ENCODE results near the gene LMOD2.
"Not testable (repeated sequence)": the region's sequence is repeated elsewhere in the genome, so short reads cannot be mapped to it uniquely, and the experiment has no call there.

Gene LMOD2, protein sequence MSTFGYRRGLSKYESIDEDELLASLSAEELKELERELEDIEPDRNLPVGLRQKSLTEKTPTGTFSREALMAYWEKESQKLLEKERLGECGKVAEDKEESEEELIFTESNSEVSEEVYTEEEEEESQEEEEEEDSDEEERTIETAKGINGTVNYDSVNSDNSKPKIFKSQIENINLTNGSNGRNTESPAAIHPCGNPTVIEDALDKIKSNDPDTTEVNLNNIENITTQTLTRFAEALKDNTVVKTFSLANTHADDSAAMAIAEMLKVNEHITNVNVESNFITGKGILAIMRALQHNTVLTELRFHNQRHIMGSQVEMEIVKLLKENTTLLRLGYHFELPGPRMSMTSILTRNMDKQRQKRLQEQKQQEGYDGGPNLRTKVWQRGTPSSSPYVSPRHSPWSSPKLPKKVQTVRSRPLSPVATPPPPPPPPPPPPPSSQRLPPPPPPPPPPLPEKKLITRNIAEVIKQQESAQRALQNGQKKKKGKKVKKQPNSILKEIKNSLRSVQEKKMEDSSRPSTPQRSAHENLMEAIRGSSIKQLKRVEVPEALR
- total RNA-seq: 0 to 0.04 reads per million in 2 donors

DNA sequence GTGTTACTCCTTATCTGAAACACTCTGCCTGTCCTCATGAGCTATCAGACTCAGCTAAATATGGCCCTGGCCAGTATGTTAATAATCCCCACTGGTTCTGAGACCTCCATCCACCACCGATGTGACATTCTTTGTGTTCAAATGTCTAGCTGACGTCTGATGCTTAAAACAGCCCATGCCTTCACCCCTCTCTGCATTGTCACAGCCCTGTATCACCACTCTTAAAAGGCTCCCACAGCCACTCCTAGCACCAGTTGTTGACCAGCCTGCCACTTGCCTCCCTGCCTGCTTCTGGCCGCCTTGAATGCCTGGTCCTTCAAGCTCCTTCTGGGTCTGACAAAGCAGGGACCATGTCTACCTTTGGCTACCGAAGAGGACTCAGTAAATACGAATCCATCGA lies at the start of gene LMOD2:
Gene LMOD2, plus strand, starts transcription at position 253 of the 400 bp plus-strand sequence. Its CDS starts 98 bp downstream, at position 351.
- DNase-seq: no peak

DNA sequence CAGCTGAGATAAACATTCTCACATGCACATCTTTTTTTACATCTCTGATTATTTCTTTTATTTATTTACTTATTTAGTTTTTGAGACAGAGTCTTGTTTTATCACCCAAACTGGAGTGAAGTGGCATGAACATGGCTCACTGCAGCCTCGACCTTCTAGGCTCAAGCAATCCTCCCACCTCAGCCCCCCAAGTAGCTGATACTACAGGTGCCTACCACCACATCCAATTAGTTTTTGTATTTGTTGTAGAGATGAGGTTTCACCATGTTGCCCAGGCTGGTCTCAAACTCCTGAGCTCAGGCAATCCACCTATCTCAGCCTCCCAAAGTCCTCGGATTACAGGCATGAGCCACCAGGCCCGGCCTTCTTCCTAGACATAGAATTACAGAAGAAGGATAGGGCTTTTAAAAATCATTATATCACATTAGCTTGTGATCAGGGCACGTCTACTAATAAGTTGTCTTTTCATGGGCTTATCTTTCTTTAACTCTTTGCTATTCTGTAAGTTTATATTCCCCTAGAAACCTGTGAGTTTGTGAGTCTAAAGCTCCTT lies 48.2 kb upstream of the LMOD2 start:
- DNase-seq: no peak

DNA sequence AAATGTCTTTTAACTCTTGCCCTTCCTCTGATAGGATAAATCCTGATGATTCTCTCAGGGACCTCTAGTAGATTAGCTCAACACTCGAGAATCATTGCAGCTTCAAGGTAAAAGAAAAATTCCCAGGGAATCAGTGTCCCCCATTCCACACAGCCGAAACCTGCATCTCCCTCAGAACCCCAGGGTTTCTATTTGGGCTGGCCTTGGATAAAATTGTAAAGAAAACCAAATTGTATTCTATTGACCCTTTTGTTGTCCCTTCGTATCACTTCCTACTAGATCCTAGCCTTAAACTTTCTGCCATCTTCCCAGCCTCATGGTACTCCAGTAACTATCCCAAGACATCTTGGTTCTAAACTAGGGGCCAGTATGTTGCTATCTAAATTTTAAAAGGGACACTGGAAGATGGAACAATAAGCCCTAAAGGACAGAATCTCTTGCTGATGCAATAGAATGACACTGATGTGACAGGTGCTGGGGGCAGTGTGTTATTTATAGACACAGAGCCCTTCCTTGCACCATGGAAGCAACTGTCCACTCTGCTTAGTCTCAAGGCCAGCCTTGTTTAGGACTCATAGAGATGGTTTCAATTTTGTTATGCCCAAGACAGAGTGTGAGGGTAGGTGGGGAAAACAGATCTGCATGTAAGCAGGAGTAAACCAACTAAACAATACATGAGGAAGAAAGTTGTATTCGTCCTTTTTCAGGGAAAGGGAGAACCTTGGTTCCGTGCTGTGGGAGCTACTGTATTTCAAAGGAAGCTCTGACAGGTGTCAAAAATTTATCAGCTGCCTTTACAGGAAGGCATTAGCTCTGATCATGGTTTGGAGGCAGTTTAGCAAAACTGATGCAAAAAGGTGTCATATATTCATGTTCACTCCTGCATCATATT lies 46.4 kb upstream of the LMOD2 start:
- no peak for DNase-seq

DNA sequence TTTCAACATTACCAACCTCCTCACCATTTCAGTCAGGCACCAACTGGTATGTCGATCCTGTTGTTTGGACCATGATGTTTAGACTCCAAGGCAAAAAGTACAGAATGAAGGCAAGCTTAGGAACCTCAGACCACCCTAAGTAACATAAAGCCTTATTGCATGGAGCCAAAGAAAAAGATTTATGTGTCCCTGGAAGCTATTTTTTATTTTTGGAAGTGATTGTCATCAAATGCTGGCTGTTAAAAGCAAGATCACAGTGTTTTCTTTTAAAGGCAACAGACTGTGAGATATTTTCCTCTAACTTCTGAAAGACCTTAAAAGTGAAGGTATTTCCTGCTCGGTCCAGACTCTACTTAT lies 45.8 kb upstream of the LMOD2 start:
- no peak for DNase-seq

DNA sequence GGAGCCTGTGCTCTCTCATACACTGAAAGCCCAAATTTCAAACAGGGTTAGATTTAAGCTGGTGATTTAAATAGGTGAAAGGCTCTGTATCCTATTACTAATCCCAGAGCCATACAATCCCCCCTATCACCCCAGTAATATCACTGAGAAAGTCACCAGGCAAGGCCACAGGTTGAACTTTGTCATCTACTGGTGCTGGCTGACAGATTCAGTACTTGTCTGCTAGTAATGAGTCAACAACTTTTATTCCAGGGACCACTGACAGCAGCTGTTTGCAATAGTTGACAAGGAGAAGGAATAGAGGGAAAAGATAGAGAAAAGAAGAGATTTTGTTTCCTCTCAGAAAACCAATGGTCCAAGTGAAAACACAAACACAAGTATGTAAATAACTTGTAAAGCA lies 43.6 kb upstream of the LMOD2 start:
- no peak for DNase-seq

DNA sequence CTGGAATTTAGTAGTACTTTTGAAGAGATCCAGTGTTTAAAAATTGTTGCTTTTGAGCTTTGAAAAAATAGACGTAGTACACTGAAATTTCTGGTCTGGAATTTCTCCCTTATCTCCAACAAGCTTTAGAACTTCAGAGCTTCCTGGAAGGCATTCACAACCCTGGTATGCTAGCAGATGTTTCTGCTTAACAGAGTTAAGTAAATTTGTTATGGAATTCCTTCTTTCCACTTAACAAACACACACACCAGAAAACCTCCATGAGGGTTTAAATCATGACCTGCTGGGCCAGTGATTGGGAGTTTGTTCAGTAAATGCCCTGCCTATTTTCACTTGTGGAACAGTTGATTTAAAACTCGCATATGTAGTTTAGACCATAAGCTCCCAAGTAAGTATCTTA lies 40.3 kb upstream of the LMOD2 start:
- DNase-seq: no peak

DNA sequence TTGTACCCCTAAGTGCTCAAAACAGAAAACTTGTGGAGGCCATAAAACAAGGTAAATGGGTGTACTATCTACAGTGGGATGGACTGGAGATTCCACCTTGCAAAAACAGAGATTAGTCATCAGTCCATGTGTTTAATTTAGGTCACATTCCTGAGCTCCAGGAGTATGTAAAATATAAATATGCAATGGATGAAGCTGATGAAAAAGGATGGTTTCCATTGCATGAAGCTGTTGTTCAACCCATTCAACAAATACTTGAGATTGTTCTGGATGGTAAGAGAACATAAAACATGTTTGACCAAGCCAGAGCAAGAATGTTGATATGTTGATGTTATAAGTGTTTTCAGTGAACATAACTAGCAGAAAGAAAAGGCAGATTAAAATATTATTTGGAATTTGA lies 39.4 kb upstream of the LMOD2 start:
- DNase-seq: no peak

DNA sequence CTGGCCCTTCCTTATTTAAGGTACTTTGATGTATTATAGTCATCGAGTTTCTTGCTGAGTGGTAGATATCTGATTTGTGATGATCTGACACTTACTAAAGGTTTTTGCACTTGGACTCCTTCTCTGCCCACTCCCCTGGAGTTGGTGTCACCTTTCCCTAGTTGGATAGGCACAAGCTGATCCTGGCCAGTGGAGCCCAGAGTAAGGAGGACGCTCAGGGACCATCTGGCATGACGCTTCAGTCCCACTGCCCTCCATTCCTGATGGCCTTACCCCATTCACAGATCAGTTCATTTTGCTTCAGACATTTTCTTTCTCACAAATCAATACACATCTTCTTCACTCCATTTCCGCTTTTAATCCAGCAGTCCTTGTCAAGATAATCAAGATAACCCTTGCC lies 34.0 kb upstream of the LMOD2 start:
- DNase-seq: no peak

DNA sequence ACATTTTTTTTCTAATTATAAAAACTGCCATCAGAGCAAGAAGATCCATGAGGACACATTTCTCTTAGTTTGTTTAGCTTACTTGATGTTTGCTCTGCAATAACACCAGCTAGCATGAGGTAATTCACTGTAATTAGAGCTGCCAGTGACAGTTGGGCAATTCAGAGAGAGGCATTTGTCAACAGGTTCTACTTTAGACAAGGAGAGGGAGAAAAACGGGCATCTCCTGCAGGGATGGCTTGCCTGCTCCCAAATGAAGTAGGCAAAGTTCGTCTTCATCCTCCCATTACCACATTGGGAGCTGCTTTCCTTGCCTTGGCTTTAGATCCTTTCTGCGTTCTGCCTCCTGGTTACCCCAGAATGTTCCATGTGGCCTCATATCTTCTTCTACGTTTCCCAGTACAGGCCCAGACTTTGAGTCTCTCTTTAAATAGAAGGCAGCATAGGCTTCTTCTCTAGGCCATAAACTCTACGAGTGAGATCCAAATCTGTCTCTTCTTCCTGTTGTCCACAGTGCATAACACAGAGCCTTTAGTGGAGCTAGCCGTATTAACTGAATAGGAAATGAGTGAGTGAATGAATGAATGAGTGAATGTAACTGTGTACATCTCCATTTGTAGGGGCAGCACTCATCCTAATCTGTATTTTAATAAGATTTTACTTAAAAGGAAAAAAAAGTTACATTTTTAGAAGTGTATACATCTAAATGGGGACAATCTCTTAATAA lies 32.8 kb upstream of the LMOD2 start:
- no peak for DNase-seq

DNA sequence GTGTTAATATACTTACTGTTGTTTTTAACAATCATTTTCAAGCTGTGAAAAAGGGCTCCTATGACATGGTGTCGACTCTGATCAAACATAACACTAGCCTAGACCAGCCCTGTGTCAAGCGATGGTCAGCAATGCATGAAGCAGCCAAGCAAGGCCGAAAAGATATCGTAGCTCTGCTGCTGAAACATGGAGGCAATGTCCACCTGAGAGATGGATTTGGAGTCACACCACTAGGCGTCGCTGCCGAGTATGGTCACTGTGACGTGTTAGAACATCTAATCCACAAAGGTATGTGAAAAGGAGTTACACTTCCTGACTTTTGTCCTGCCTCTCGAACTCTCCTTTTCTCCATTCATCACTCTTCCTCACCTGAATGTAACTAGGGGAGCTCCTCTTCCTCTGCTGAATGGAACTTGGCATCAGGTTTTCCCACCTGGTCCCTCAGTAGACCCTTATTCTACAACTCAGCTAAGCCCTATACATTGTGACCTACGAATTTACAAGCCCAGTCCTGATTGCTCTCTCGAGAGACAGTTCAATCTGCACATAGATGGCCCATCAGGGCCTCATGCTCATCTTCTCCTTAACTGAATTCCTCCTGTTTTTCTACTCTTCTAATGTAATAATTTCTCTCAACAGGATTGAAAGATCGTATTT lies 31.0 kb upstream of the LMOD2 start:
- no peak for DNase-seq

DNA sequence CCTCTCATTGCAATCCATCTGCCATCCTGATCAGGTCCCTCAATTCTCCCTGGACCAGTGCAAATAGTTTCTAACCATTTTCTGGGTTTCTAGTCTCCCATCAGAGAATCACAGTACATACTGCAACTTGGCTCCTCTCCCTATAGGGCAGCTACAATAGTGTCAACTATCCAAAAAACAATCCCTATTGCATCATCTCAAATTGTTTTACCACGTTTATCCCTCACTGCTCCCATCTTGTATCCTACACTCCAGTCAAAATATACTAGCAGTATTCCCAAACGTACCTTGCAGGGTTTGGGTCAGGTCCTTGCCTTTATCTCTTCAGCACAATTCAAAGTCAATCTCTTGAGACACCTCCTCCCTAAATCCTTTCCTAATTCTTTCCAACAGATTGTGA lies 30.4 kb upstream of the LMOD2 start:
- DNase-seq: no peak

DNA sequence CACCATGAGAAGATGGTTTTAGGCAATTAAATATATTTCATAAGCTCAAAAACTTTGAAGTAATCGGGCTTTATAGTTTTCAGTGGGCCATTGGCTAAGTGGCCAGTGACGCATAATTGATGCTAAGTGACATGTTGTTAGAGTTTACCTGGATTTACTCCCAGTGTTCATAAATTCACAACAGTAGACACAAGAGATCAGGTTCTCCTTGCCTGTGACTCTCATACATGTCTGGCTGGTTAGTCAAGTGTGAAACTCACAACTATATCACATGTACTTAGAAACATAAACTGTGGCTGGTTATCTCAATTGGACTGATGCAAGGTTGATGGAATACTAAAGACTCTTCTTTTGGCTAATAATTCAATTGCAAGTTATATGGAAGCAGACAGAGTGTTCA lies 27.8 kb upstream of the LMOD2 start:
- DNase-seq: no peak

DNA sequence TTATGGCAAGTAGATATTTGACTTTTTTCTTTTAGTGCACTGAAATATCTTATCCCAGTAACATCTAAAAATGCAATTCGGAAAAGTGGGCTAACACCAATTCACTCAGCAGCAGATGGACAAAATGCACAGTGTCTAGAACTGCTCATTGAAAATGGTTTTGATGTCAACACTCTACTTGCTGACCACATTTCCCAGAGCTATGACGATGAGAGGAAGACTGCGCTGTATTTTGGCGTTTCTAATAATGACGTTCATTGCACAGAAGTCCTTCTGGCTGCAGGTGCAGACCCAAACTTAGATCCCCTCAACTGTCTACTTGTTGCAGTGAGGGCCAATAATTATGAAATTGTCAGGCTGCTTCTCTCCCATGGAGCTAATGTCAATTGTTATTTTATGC lies 26.8 kb upstream of the LMOD2 start:
- no peak for DNase-seq

DNA sequence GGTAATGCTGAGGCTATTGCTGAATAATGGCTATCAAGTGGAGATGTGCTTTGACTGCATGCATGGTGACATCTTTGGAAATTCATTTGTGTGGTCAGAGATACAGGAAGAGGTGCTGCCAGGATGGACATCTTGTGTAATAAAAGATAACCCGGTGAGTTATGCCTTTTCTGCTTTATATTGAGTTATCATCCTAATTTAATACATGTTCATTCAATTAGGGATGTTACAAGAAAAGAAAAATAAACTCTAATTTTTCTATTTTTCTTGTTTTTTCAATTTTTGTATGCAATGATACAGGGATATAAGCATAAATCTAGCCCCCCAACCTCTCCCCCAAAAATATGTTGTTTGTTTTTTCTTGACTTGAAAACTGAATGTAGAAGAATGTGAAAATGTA lies 26.4 kb upstream of the LMOD2 start:
- no peak for DNase-seq

DNA sequence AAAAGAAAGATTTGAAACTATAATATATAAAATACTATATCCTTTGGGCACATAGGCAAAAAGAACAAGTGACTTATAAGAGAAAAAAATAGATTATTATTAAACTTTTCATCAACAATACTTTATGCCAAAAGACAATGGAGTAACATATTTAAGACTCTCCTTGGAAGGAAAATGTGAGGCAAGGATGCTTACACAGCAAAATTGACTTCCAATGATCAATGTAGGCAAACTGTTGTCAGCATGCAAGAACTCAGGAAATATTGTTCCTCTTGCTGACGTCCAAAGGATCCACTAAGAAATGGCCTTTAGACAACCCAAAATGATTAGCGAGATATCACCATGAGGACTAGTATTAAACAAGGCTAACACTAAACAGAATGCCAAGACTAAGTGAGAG lies 22.9 kb upstream of the LMOD2 start:
- DNase-seq: no peak

DNA sequence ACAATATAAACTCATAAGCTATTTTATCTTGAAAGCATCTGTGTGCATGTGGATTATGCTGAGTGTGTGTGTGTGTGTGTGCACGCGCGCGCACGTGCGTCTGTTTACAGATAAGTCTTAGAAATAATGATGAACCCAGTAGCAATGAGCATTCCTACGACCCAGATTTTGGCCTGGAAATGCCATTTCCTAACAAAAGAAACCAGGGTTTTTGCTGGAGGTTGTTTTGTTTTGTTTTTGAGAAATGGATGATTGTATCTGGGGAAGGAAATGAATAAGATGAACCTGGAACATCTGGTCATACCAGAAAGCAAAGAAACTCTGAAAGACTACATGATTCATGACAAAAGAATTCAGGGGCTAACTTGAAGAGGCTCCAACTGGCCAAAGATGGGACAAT lies 22.1 kb upstream of the LMOD2 start:
- DNase-seq: no peak

DNA sequence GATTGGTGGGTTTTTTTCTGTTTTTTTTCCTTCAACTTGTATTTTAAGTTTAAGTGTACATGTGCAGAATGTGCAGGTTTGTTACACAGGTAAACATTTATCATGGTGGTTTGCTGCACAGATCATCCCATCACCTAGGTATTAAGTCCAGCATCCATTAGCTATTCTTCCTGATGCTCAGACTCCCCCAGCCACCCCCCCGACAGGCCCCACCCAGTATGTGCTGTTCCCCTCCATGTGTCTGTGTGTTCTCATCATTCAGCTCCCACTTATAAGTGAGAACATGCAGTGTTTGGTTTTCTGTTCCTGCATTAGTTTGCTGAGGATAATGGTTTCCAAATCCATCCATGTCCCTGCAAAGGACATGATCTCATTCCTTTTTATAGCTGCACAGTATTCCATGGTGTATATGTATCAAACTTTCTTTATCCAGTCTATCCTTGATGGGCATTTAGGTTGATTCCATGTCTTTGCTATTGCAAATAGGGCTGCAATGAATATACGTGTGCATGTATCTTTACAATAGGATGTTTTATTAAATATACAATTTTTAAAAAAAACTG lies 21.6 kb upstream of the LMOD2 start:
- DNase-seq: not testable (repeated sequence)

DNA sequence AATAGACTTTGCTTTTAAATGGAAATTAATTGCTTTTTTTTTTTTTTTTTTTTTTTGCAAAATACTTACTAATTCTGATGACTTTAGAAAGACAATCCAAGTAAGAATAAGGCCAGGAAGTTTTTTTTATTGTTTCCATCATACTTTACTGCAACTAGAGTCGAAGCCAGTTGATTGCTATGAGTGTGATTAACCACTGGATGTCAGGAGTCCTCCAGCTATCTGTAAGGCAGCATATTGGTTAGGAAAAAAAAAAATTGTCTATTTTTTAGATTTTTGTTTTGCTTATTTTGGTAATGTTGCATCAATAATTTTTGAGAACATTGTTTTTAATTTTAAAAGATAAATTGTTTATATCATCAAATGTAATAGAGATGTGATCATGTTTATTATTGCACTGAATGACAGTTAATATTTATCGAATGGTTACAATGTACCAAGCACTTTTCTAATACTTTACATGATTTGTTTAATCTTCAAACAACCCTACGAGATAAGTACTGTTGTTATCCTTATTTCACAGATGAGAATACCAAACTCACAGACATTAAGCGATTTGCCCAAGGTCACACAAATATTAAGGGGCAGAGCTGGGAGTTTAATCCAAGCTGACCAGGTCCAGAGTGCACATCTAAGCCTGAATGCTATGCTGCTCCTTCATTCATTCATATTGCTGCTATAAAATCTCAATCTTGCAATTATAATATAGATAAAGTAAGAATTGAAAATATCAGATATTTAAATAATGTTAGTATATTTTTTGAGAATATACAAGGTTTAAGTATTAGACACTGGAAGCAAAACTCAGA lies 19.9 kb upstream of the LMOD2 start:
- no peak for DNase-seq

DNA sequence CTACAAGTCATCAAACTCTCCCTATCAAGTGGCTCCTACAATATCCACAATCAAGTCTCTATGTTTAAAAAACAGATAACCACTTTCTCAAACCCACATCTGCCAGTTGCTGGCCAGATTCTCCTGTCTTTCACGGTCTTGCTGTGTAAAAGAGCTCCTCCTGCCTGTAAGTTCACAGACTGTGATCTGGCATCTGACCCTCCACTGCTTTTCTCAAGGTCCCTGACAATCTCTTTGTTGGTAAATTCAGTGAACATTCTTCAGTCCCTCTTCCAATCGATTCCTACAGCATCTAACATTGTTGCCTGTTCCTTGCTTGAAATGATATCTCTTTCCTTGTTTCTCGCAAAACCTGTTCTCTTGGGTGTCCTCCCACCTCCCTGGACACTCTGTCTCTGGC lies 18.5 kb upstream of the LMOD2 start:
- no peak for DNase-seq

DNA sequence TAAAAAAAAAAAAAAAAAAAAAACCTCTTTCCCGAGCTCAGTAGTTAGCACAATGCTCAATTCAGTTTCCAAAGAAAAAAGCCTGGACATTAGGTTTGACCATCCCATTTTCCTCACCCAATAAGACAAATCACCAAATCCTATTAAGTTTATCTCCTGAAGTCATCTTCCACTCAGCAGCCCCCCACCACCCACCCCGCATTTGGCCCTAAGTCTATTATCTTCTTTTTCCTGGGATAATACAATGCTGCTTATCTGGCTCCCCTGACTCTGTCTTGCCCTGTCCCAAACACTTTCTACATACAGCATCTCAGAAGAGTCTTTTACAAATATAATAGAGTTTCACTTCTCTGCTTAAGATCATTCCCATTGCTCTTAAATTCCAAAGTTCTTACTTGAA lies 17.8 kb upstream of the LMOD2 start:
- no peak for DNase-seq

DNA sequence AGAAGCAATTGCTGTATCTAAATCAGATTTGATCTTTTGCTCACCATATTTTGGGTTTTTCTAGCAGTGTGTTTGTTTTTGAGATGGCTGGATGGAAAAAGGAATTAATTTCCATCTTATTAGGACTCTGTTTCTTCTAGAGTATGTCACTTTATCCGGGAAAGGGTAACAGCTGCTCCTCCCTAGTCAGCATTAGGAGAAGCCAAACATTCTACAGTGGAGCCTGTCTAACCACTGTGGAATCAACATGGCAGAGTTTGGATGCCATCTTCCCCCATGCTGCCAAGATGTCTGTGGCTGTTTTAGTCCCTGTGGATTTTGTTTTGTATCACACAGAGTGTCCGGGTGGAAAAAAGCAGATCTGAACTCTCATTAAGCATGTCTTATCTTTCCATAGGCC lies 16.0 kb upstream of the LMOD2 start:
- no peak for DNase-seq

All from activated gamma-delta T cell (primary cell).